GM21423 (cell line): ENCODE data around the gene CPN1.
A peak's percentile ranks its signal among the peaks of the same experiment; 100 is the strongest.
"Not testable (repeated sequence)": the region's sequence is repeated elsewhere in the genome, so short reads cannot be mapped to it uniquely, and the experiment has no call there.

Experiments used
- ATAC-seq: cut with Tn5 transposase; IDR thresholded peaks from one replicate; pipeline ENCODE4 v1.9.1; 2021; ENCODE audit warnings: mild to moderate bottlenecking, moderate library complexity; ENCODE audit not compliant: unreplicated experiment

Gene CPN1

GRCh38 chr10:100025576-100025975 is 56.1 kb downstream of the CPN1 start:
- ATAC-seq = no peak

- no peak for ATAC-seq
Observed at GRCh38 chr10:100024748-100025147, 56.9 kb downstream of the CPN1 start.

- no peak for ATAC-seq
Observed at GRCh38 chr10:100022403-100022802, 59.3 kb downstream of the CPN1 start.

- no peak for ATAC-seq
Observed at GRCh38 chr10:100021322-100021721, 60.3 kb downstream of the CPN1 start.

- ATAC-seq = no peak
Observed at GRCh38 chr10:100020886-100021253, 60.8 kb downstream of the CPN1 start.

GRCh38 chr10:100020142-100020885 is 61.4 kb downstream of the CPN1 start:
- peak; percentile 84 for ATAC-seq

- ATAC-seq = no peak
Observed at GRCh38 chr10:100019787-100020141, 61.9 kb downstream of the CPN1 start.

- ATAC-seq = peak; percentile 69
Observed at GRCh38 chr10:100014071-100014762, 67.5 kb downstream of the CPN1 start.

- no peak for ATAC-seq
Observed at GRCh38 chr10:100013621-100014020, 68.0 kb downstream of the CPN1 start.

- not testable (repeated sequence) for ATAC-seq
Observed at GRCh38 chr10:100011906-100012305, 69.8 kb downstream of the CPN1 start.

GRCh38 chr10:100009793-100010676 is 71.6 kb downstream of the CPN1 start, which contains the start of gene DNMBP:
Gene DNMBP (minus strand): TSS chr10:100009947. CDS start chr10:99972124, 37,823 bp downstream.
- ATAC-seq = peak; percentile 66

GRCh38 chr10:100009283-100009792 is 72.3 kb downstream of the CPN1 start:
- ATAC-seq = peak; percentile 47

GRCh38 chr10:100008708-100009282 is 72.9 kb downstream of the CPN1 start:
- ATAC-seq = no peak

GRCh38 chr10:100008142-100008522 is 73.5 kb downstream of the CPN1 start:
- no peak for ATAC-seq

- no peak for ATAC-seq
Observed at GRCh38 chr10:100007231-100008141, 74.2 kb downstream of the CPN1 start.

- no peak for ATAC-seq
Observed at GRCh38 chr10:100006243-100006886, 75.3 kb downstream of the CPN1 start.

GRCh38 chr10:100004805-100005510 is 76.7 kb downstream of the CPN1 start:
- no peak for ATAC-seq

- no peak for ATAC-seq
Observed at GRCh38 chr10:100000109-100000644, 81.5 kb downstream of the CPN1 start.
